ENCODE results near the gene CALML5. TPM values are rescaled to one million over a fixed set of nuclear protein-coding genes. Genes with fewer than 3 reads are reported as not detected.

The CALML5 gene
- total RNA-seq, 2 experiments from 2014 or later = not detected

DNA sequence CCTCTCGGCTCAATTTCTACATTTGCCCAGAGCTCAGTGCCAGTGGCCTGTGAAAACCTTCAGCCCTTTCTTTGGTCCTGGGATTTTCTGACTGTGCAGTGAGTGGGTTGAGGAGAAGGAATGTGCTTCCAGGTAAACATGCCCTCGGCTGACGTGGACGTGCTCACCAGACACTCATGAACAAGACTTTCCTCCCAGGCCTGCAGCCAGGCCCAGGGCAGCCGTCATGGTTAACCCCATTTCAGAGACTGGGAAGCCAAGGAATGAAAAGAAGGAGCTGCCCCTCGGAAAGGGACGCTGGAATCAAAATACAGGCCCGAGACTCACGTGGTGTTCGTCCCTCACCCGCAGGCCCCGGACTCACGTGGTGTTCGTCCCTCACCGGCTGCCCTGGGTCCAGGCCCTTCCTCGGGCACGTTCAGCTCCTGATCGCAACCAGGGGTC, 8.8 kb upstream of the CALML5 start:
- intact Hi-C loops (cut with micrococcal nuclease) = no loop called here
- ChIA-PET POLR2A (no interaction called here), CTCF (no interaction called here)
- no peak for DNase-seq
- Mint-ChIP-seq H3K27me3 (peaks cover 7% of the 10 kb centered on the region), H3K9me3 (no peaks in the 10 kb centered on the region), H3K36me3 (ENCODE audit: low read depth) (no peaks in the 10 kb centered on the region), H3K4me1 (ENCODE audit: low read depth) (peaks cover 8% of the 10 kb centered on the region), H3K27ac (no peak overlapping the region), H3K4me3 (no peak overlapping the region)
- no peak for ATAC-seq
- TF ChIP-seq, protein P1, sequence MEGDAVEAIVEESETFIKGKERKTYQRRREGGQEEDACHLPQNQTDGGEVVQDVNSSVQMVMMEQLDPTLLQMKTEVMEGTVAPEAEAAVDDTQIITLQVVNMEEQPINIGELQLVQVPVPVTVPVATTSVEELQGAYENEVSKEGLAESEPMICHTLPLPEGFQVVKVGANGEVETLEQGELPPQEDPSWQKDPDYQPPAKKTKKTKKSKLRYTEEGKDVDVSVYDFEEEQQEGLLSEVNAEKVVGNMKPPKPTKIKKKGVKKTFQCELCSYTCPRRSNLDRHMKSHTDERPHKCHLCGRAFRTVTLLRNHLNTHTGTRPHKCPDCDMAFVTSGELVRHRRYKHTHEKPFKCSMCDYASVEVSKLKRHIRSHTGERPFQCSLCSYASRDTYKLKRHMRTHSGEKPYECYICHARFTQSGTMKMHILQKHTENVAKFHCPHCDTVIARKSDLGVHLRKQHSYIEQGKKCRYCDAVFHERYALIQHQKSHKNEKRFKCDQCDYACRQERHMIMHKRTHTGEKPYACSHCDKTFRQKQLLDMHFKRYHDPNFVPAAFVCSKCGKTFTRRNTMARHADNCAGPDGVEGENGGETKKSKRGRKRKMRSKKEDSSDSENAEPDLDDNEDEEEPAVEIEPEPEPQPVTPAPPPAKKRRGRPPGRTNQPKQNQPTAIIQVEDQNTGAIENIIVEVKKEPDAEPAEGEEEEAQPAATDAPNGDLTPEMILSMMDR (IDR thresholded peaks at IDR 0.05) = no peak

GRCh38 chr10:5507649-5508131, 8.3 kb upstream of the CALML5 start:
- no peak overlapping the region for H3K4me3 Mint-ChIP-seq
- ChIA-PET POLR2A (no interaction called here), CTCF (no interaction called here)
- H3K36me3 Mint-ChIP-seq (ENCODE audit: low read depth) = no peaks in the 10 kb centered on the region
- intact Hi-C loops (cut with micrococcal nuclease) = no loop called here
- no peak overlapping the region for H3K27ac Mint-ChIP-seq
- no peaks in the 10 kb centered on the region for H3K9me3 Mint-ChIP-seq
- DNase-seq = no peak
- peaks cover 3% of the 10 kb centered on the region for H3K4me1 Mint-ChIP-seq (ENCODE audit: low read depth)
- H3K27me3 Mint-ChIP-seq = peaks cover 9% of the 10 kb centered on the region
- no peak for ATAC-seq
- TF ChIP-seq, protein P1 (IDR thresholded peaks at IDR 0.05) = no peak

DNA sequence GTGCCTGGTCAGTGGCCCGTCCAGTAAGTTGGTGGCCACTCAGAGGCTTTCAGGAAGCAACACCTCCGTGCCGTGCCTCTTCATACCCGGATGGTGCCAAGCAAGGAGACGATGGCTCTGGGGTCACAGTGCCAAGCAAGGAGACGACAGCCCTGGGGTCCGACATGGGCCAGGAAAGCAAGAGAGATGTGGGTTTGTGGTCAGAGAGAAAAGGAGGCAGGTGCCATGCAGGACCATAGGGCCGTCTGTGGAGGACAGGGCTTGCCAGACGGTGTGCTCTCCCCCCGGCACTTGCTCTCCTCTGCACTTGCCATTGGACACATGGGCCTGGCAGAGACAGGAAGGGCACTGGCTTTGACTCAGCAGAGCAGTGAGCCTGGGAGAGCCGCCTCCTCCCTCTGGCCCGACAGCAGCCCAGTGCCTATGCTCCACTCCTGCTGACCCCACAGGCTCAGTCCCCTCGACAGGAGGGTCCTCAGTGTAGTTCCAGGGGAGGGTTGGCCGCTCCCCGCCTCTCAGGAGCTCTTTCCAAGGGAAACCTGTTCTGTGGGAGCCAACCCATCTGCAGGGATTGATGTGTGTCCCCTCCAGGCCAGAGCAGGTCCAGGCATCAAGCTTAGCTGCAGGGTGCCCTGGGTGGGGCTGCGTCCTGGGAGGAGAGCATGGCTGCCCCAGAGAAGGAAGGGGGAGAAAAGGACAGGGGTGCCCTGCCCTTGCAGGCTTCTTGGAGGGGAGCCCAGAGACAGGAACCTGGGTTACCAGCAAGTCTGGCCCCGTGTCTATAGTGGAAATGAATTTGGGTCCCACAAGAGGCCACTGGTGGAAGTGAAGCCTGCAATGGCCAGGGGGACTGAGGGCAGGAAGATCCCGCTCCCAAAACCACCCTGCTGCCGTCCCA, 7.6 kb upstream of the CALML5 start:
- ChIA-PET POLR2A (no interaction called here), CTCF (no interaction called here)
- ATAC-seq (no peak), DNase-seq (no peak)
- H3K9me3 Mint-ChIP-seq = no peaks in the 10 kb centered on the region
- H3K4me3 Mint-ChIP-seq = no peak overlapping the region
- no peak overlapping the region for H3K27ac Mint-ChIP-seq
- intact Hi-C loops (cut with micrococcal nuclease) = no loop called here
- H3K36me3 Mint-ChIP-seq (ENCODE audit: low read depth) = no peaks in the 10 kb centered on the region
- H3K4me1 Mint-ChIP-seq (ENCODE audit: low read depth) = no peaks in the 10 kb centered on the region
- H3K27me3 Mint-ChIP-seq = peaks cover 9% of the 10 kb centered on the region
- TF ChIP-seq, protein P1 (IDR thresholded peaks at IDR 0.05) = no peak

GRCh38 chr10:5506246-5506645, 6.9 kb upstream of the CALML5 start:
- Mint-ChIP-seq H3K4me3 (no peak overlapping the region), H3K27ac (no peak overlapping the region), H3K9me3 (no peaks in the 10 kb centered on the region), H3K27me3 (peaks cover 9% of the 10 kb centered on the region), H3K4me1 (ENCODE audit: low read depth) (no peaks in the 10 kb centered on the region), H3K36me3 (ENCODE audit: low read depth) (no peaks in the 10 kb centered on the region)
- intact Hi-C loops (cut with micrococcal nuclease) = no loop called here
- DNase-seq = no peak
- TF ChIP-seq, protein P1 (IDR thresholded peaks at IDR 0.05) = no peak
- ChIA-PET CTCF (interaction anchor here (1.0 kb wide), 1 partner anchor 117 kb away, joined by 4 read pairs; no protein-coding TSS in a partner anchor), POLR2A (interaction anchor here (0.6 kb wide), 1 partner anchor 74 kb away, joined by 6 read pairs; no protein-coding TSS in a partner anchor)
- ATAC-seq = no peak

All from activated CD8-positive, alpha-beta T cell treated with anti-CD3 and anti-CD28 coated beads for 36 hours (primary cell).